Right ventricle myocardium inferior (tissue), 1 donor: ENCODE measurements around the gene FUT8. TPM values are rescaled to one million over a fixed set of nuclear protein-coding genes. Genes with fewer than 3 reads are reported as not detected.
"Not testable (repeated sequence)": the region's sequence is repeated elsewhere in the genome, so short reads cannot be mapped to it uniquely, and the experiment has no call there.

Experiments used
- ATAC-seq: fragments of 200-7000 bp; cut with Tn5 transposase; one replicate; pipeline ENCODE4 v1.9.1; 2020; ENCODE audit warnings: mild to moderate bottlenecking, moderate library complexity
- DNase-seq: peaks from one replicate; pipeline ENCODE4 v3.0.0; 2021; ENCODE audit errors: missing footprints
- intact Hi-C: fragments of 100-400 bp; cut with DNase I; formaldehyde crosslinking; loops from one replicate; pipeline ENCODE4 v1.11.0; 2022
- total RNA-seq: library from RNA; stranded (reverse); fragmentation: NEBNext Ultra II Directional; extraction: Animal tissue kit (Norgen Biotek cat#: 25700); gene quantifications from one replicate; pipeline ENCODE4 v1.2.1, GENCODE V29; 2021
- donor health status: DM: no; HTN: yes; CAD: no; lungs with severe emphysema.

Gene FUT8
- total RNA-seq, 1 donor from 2014 or later: 15.7 TPM

DNA sequence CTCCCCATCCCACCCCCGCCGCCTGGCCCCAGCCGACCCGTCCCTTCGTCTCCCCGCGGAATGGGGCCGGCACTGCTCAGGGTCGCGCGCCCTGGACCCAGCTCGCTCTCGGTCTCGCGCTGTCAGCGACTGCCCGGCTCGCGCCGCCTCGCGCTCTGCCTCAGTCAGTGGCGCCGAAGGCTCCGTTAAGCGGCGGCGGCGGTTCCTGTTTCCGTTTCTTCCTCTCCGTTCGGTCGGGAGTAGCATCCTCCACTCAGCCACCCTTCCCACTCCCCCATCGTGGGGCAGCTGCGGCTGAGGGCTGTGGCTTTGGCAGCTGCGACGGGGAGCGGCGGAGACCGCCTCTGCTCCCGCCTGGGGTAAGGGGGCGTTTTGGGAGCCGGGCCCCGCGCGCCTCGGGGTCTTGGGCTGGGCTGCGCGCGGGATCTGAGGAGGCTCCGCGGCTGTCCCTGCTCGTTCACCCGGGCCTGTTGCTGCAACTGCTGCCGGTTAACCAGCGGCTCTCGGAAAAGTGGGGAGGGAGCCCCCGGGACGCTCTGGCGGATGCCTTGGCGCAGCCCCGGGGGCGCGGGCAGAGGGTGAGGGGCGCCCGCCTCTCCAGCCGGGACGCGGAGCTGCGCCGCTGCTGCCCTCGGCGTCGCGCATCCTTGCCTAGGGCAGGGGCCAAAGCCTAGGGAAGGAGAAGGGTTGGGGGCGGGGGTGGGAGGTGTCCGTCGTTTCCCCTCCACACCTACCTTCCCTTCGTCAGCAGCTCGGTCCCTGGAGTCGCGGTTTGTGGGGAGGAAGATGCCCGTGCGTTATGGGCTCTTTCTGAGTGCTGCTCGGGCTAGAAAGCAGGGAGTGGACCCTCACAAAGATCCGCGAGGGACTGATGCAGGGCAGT lies 567 bp downstream of the FUT8 start:
- intact Hi-C loops: loop anchor here (2.0 to 10.0 kb wide), 7 partner anchors 186 to 634 kb away; partner anchors contain the start of gene MAX
- peak; percentile 88 for DNase-seq
- ATAC-seq: peak; percentile 68

DNA sequence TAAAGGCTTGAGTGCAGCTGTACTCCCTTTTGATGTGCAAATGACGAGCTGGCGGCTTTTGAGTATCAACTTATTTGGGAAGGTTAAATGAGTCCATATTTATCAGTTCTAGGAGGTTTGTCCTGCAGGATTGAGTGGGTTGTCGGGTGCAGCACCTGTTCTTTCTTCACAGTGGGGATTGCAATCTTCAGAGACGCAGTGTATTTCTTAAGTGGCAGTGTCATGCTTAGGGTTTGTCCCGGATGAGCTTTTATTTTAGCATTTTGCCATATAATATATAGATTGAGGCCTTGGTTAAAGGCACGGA lies 1.2 kb downstream of the FUT8 start:
- intact Hi-C loops: loop anchor here (2.0 to 10.0 kb wide), 7 partner anchors 186 to 634 kb away; partner anchors contain the start of gene MAX
- ATAC-seq (no peak), DNase-seq (no peak)

GRCh38 chr14:65414961-65415589 lies 2.5 kb downstream of the FUT8 start:
- DNase-seq (no peak), ATAC-seq (no peak)
- intact Hi-C loops: loop anchor here (5.0 to 10.0 kb wide), 6 partner anchors 188 to 632 kb away; partner anchors contain the start of gene MAX

- intact Hi-C loops: loop anchor here (10.0 kb wide), 1 partner anchor 189 kb away; no protein-coding TSS in a partner anchor
Measured at GRCh38 chr14:65415613-65416012, 3.1 kb downstream of the FUT8 start.

DNA sequence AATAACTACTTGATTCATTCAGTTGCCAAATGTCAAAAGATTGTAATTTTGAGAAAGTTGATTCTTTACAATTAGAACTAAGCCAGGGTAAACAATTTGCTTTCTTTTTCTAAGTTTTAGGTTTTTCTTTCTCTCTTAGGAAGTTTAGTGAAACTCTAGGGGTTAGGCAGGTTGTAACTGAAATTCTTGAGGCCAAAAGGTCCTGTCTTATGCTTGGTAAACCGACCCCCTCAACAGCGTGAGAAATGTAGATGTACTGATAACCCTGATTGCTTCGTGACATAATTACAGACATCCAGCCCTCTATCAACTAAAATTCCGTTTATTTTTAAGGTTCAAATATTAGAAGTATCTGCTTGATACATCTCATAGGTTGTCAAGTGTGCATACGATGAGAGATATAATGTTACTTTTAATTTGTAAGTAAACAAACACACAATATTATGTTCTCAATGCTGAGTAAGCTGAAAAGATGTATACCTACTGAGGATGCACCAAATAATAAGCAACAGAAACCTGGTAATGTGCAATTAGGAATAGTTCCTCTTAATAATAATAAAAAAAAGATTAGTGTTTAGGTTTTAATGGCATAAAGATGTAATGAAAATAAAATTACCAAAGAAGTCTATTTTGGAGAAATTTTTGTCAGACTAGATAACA lies 7.2 kb downstream of the FUT8 start:
- no peak for DNase-seq
- ATAC-seq: no peak
- intact Hi-C loops: loop anchor here (10.0 kb wide), 1 partner anchor 185 kb away; no protein-coding TSS in a partner anchor

More at GRCh38 chr14:65415613-65416012, 3.1 kb downstream of the FUT8 start:
- DNase-seq (no peak), ATAC-seq (no peak)

GRCh38 chr14:65421201-65421981 lies 8.9 kb downstream of the FUT8 start:
- ATAC-seq (no peak), DNase-seq (no peak)
- intact Hi-C loops: no loop called here

DNA sequence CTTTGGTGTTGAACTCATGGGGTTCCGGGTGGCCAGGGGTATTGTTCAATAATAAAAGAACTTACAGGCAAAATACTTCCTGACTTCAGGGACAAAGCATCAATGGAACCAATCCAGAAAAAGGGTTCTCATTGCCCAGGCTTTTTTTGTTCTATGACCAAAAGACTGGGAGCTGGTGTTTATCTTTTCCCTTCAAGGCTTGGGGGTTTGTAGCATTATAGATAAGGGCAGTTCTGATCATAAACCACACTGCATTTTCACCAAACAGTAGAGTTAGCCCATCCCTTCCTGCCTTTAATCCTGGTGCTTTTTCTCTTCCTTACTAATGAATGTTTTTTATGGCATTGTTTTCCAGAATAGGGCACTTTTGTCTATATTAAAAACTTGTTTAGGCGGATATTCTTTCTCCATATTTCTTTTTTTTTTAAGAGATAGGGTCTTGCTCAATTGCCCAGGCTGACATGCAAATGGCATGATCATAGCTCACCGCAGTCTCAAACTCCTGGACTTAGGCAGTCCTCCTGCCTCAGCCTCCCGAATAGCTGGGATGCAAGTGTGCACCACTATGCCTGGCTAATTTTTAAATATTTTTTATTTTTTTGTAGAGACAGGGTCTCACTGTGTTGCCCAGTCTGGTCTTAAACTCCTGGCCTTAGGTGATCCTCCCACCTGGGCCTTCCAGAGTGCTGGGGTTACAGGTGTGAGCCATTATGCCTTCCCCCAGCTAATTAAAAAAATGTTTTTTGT lies 9.7 kb downstream of the FUT8 start:
- intact Hi-C loops: no loop called here
- DNase-seq (no peak), ATAC-seq (no peak)

- ATAC-seq: no peak
- no peak for DNase-seq
- intact Hi-C loops: no loop called here
Measured at GRCh38 chr14:65423982-65424381, 11.5 kb downstream of the FUT8 start.

- intact Hi-C loops: no loop called here
- DNase-seq: no peak
Measured at GRCh38 chr14:65424531-65424930, 12.0 kb downstream of the FUT8 start.

DNA sequence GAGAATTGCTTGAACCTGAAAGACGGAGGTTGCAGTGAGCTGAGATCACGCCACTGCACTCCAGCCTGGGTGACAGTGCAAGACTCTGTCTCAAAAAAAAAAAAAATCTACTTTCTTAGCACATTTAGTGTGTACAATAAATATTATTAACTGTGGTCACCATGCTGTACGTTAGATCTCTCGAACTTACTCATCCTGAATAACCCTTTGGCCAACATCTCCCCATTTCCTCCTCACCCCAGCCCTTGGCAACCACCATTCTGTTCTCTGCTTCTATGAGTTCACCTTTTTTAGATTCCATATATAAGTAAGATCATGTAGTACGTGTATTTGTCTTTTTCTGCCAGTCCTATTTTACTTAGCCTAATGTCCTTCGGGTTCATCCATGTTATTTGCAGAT lies 13.4 kb downstream of the FUT8 start:
- intact Hi-C loops: no loop called here
- ATAC-seq (no peak), DNase-seq (no peak)

More at GRCh38 chr14:65424531-65424930, 12.0 kb downstream of the FUT8 start:
- ATAC-seq: no peak

DNA sequence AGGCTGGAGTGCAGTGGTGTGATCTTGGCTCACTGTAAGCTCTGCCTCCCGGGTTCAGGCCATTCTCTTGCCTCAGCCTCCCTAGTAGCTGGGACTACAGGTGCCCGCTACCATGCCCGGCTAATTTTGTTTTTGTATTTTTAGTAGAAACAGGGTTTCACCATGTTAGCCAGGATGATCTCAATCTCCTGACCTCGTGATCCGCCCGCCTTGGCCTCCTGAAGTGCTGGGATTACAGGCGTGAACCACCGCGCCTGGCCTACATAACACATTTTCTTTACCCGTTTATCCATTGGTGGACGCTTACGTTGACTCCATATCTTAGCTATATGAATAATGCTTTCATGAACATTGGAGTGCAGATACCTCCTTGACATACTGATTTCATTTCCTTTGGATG lies 14.4 kb downstream of the FUT8 start:
- DNase-seq, ATAC-seq, intact Hi-C loops: not testable (repeated sequence)

GRCh38 chr14:65428691-65429090 lies 16.2 kb downstream of the FUT8 start:
- intact Hi-C loops: no loop called here

DNA sequence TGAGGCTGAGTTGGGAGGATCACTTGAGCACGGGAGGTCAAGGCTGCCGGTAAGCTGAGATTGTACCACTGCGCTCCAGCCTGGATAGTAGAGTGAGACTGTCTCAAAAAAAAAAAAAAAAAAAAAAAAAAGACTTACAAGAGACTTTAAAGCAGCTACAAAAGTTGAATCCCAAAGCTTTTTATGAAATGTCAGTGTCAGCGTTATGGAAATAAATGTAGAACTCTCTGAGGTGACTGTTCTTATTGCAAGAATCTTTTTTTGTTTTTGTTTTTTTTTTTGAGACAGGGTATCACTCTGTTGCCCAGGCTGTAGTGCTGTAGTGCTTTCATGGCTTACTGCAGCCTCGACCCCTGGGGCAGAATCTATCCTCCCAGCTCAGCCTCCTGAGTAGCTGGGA lies 17.2 kb downstream of the FUT8 start:
- DNase-seq (no peak), ATAC-seq (no peak)
- intact Hi-C loops: no loop called here

More at GRCh38 chr14:65428691-65429090, 16.2 kb downstream of the FUT8 start:
- ATAC-seq (no peak), DNase-seq (no peak)

- DNase-seq (no peak), ATAC-seq (no peak)
- intact Hi-C loops: no loop called here
Measured at GRCh38 chr14:65431245-65431644, 18.7 kb downstream of the FUT8 start.

DNA sequence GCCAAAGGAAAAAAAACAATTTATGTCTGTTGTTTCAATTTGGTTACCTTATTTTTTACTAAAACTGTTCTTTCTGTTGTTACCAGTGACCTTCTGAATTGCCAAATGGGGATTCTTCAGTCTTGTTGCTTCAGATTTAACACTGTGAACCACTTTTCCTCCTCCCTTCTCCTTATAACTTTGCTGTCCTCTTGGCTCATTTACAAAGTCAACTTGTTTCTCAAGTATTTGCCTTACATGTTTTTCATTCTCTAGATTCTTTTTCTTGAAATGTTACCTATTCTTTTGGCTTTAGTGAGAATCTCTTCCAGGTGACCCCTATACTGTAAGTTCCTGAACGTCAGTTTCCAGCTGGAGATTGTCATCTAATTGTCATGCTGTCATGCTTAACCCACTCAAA lies 19.4 kb downstream of the FUT8 start:
- intact Hi-C loops: no loop called here
- ATAC-seq: no peak
- no peak for DNase-seq

DNA sequence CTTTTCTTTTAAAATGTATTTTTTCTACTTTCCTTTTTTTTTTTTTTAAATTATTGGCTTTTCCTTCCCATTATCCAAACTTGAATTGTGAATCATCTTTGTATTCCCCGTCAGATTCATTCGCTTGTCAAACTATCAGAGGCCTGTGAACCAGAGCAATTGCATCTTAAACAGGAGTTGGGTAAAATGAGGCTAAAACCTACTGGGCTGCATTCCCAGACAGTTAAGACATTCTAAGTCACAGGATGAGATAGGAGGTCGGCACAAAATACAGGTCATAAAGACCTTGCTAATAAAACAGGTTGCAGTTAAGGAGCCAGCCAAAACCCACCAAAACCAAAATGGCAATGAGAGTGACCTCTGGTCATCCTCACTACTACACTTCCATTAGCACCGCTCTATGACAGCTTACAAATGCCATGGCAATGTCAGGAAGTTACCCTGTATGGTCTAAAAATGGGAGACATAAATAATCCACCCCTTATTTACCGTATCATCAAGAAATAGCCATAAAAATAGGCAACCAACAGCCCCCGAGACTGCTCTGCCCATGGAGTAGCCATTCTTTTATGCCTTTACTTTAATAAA lies 19.9 kb downstream of the FUT8 start:
- ATAC-seq: no peak
- no peak for DNase-seq
- intact Hi-C loops: no loop called here

DNA sequence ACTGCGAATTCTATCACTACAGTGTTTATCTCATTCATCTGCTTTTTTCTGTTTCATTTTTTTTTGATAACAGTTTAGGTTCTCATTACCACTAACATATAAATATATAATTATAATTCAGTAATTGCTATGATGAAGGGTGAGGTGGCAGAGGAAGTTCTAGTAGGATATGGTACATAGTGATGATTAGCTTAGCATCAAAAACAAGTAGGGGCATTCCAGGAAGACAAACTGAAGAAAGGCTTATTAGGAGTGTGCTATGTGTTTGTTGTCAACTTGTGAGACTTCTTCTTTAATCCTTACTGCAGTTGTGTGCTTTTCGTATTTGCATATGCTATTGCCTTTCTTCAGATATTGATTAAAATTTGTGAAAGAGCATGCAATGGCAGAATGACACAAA lies 20.6 kb downstream of the FUT8 start:
- intact Hi-C loops: no loop called here
- no peak for ATAC-seq
- DNase-seq: no peak

DNA sequence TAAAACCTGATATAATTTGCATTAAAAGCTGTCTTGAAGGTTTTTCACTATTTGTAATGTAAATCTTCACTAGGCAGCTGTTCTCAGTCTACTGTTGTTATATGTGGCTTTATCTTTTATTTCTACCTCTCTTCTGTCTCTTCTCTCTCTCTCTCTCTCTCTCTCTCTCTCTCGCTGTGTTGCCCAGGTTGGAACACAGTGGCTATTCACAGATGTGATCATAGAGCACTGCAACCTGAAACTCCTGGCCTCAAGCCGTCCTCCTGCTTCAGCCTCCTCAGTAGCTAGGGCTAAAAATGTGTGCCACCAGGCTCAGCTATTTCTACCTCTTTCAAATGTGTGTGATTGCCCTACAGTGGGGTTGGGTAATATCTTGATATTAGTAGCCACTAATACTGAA lies 21.1 kb downstream of the FUT8 start:
- intact Hi-C loops: no loop called here
- ATAC-seq: no peak

More for the DNA sequence above, 21.1 kb downstream of the FUT8 start:
- no peak for DNase-seq
